CD4-positive, alpha-beta T cell treated with Interleukin-15 for 1 hour (primary cell): ENCODE results near the gene TDRD15.
"Not testable (repeated sequence)": the region's sequence is repeated elsewhere in the genome, so short reads cannot be mapped to it uniquely, and the experiment has no call there.

ENCODE experiments used
- DNase-seq: peaks from one replicate; pipeline ENCODE4 v3.0.0-alpha.2; 2020

The TDRD15 gene

GRCh38 chr2:21123473-21124393 is at the start of gene TDRD15:
Gene TDRD15, plus strand, starts transcription at chr2:21123968. Its CDS starts 13,500 bp downstream, at chr2:21137468.
- DNase-seq: no peak

GRCh38 chr2:21078296-21078695 is 45.5 kb upstream of the TDRD15 start:
- DNase-seq: no peak

GRCh38 chr2:21083482-21083881 is 40.3 kb upstream of the TDRD15 start:
- no peak for DNase-seq

GRCh38 chr2:21084401-21084800 is 39.4 kb upstream of the TDRD15 start:
- DNase-seq: no peak

- no peak for DNase-seq
These were observed 31.4 kb upstream of the TDRD15 start for GRCh38 chr2:21092308-21092869.

GRCh38 chr2:21095178-21095577 is 28.6 kb upstream of the TDRD15 start:
- DNase-seq: no peak

- no peak for DNase-seq
These were observed 28.1 kb upstream of the TDRD15 start for GRCh38 chr2:21095714-21096113.

- DNase-seq: no peak
These were observed 27.3 kb upstream of the TDRD15 start for GRCh38 chr2:21096458-21096857.

GRCh38 chr2:21097331-21097730 is 26.4 kb upstream of the TDRD15 start:
- DNase-seq: no peak

- no peak for DNase-seq
These were observed 25.5 kb upstream of the TDRD15 start for GRCh38 chr2:21098294-21098693.

GRCh38 chr2:21099281-21099907 is 24.4 kb upstream of the TDRD15 start:
- no peak for DNase-seq

- DNase-seq: not testable (repeated sequence)
These were observed 22.1 kb upstream of the TDRD15 start for GRCh38 chr2:21101514-21102155.

GRCh38 chr2:21102356-21102755 is 21.4 kb upstream of the TDRD15 start:
- no peak for DNase-seq

- no peak for DNase-seq
These were observed 20.4 kb upstream of the TDRD15 start for GRCh38 chr2:21103274-21103891.

GRCh38 chr2:21104030-21104660 is 19.6 kb upstream of the TDRD15 start:
- DNase-seq: no peak

GRCh38 chr2:21111012-21111411 is 12.8 kb upstream of the TDRD15 start:
- no peak for DNase-seq

- no peak for DNase-seq
These were observed 6.1 kb upstream of the TDRD15 start for GRCh38 chr2:21117688-21118087.

- no peak for DNase-seq
These were observed 5.4 kb upstream of the TDRD15 start for GRCh38 chr2:21118302-21118920.

GRCh38 chr2:21131861-21132260 is 8.1 kb downstream of the TDRD15 start:
- DNase-seq: no peak

GRCh38 chr2:21135585-21135984 is 11.8 kb downstream of the TDRD15 start:
- no peak for DNase-seq

GRCh38 chr2:21142149-21142548 is 18.4 kb downstream of the TDRD15 start:
- no peak for DNase-seq

GRCh38 chr2:21146638-21147037 is 22.9 kb downstream of the TDRD15 start:
- no peak for DNase-seq
